Measurements from ENCODE around the gene IMPDH2. TPM values are rescaled to one million over a fixed set of nuclear protein-coding genes. Genes with fewer than 3 reads are reported as not detected.

Gene IMPDH2
- polyA plus RNA-seq, 6 donors from 2014 or later: 78.6 to 117 (median 97.6) TPM

DNA sequence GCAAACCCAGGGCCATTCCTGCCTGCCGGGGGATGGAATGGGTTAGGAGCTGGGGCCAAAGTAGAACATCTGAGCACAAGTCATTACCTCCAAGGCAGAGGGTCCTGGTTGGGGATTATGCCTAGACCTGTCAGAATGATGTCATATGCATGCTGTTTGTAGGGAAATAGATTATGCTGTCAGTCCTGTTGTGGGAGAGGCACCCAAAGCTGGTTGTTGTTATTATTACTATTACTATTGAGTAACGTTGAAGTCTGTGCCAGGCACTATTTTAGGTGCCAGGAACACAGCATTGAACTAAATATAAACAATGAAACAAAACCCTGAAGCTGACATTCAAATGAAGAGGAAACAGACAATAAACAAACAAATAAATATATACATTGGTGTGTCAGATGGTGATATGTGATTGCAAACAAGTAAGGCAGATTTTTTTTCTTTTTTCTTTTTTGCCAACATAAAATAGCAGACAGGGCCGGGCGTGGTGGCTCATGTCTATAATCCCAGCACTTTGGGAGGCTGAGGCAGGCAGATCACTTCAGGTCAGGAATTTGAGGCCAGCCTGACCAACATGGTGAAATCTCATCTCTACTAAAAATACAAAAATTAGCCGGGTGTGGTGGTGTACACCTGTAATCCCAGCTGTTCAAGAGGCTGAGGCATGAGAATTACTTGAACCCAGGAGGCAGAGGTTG is 37.2 kb downstream of the IMPDH2 start:
- no peaks in the 10 kb centered on the region for H3K36me3 Mint-ChIP-seq
- DNase-seq (no peak), ATAC-seq (ENCODE audit: low read depth in 2 of 2) (no peak)
- peak overlapping the region in 4 of 6 donors; percentile 12 to 86 (median 40) for H3K27ac Mint-ChIP-seq
- peaks cover 23 to 45% (median 38%) of the 10 kb centered on the region in 3 donors for H3K4me1 Mint-ChIP-seq
- no peaks in the 10 kb centered on the region for H3K27me3 Mint-ChIP-seq
- H3K9me3 Mint-ChIP-seq: no peaks in the 10 kb centered on the region
- peak overlapping the region; percentile 54 to 94 (median 90) for H3K4me3 Mint-ChIP-seq

DNA sequence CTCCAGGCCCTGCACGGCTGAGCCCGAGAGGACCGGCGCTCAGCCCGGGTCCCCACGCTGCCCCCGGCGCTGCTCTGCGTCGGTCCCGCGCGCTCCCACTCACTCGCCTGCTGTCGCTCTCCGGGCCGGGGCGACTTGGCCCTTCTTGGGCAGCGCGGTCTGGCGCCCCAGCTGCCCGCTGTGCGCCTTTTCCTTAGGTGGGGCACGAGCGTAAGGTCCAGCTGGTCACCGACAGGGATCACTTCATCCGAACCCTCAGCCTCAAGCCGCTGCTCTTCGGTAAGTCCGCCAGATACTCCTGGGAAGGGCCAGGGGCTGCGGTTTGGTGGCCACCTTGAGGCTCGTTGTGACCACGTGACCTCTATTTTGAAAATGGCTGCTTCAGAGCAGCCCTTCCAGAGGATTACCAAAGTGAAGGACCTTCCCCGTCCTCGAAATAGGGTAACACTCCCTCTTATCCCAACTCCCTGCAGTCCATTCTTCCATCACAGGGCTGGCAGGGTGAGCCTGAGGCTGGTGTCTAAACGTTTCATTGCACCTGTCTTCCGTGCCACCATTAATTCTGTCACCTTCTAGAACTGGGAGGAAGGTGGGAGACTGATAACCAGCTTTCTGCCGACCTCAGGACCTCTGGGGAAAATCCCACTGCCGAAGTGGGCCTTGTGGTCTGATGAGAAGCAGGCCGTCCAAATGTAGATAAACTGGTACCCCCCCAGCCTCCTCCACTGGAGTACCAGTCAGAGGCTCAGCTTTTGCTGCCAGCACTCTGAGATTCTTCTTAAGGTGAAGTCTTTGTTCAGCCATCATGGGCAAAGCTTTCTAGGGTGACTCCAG is 38.3 kb downstream of the IMPDH2 start:
- peaks cover 23 to 45% (median 38%) of the 10 kb centered on the region in 3 donors for H3K4me1 Mint-ChIP-seq
- no peaks in the 10 kb centered on the region for H3K9me3 Mint-ChIP-seq
- peak overlapping the region; percentile 89 to 94 (median 92) for H3K4me3 Mint-ChIP-seq
- H3K27ac Mint-ChIP-seq: peak overlapping the region in 4 of 6 donors; percentile 82 to 96 (median 92)
- ATAC-seq (ENCODE audit: low read depth in 2 of 2): peak in 1 of 2 donors; percentile 15
- no peak for DNase-seq
- H3K36me3 Mint-ChIP-seq: no peaks in the 10 kb centered on the region
- no peaks in the 10 kb centered on the region for H3K27me3 Mint-ChIP-seq

- no peaks in the 10 kb centered on the region for H3K27me3 Mint-ChIP-seq
- peaks cover 23 to 42% (median 38%) of the 10 kb centered on the region in 3 donors for H3K4me1 Mint-ChIP-seq
- peak; percentile 38 for DNase-seq
- H3K4me3 Mint-ChIP-seq: peak within 1 kb of the TSS; percentile 89 to 94 (median 92)
- H3K27ac Mint-ChIP-seq: peak within 1 kb of the TSS; percentile 33 to 96 (median 86)
- no peaks in the 10 kb centered on the region for H3K9me3 Mint-ChIP-seq
- no peaks in the 10 kb centered on the region for H3K36me3 Mint-ChIP-seq
- ATAC-seq (ENCODE audit: low read depth in 2 of 2): peak; percentile 67 to 77
Observed at GRCh38 chr3:48989796-48990635, 39.2 kb downstream of the IMPDH2 start, which contains the start of gene P4HTM. Gene P4HTM, plus strand, starts transcription at chr3:48990241. Its CDS starts 16 bp downstream, at chr3:48990257.

DNA sequence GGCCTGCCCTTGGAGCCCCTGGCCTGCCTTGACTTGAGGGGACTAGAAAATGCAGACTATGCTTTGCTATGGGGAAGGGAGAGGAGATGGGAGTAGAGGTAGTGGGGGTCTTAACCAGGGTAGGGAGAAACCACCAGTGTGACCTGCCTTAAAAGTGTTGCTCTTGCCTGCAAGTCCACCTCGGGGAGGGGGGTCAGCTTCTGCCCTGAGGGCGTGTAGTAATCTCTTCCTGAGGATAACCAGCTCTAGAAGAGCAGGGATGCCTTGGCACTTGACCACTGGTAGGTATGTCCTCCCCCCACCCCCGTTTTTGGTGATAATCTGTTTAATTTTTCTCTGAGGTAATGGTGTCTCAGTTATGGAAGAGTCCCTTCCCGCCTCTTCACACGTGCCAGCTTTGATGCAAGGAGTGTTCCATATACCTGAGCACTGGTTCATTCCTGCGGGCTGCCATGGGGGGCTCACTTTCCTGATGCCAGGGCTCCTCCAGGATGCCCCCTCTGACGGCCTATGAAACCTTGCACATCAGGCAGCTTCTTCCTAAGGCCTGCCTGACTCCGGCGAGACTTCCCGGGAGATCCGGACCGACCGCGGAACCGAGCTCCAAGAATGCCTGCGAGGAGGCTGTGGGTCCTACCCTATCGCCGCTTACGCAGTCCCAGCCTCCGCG is 39.9 kb downstream of the IMPDH2 start:
- Mint-ChIP-seq H3K27ac (peak overlapping the region in 5 of 6 donors; percentile 24 to 90 (median 80)), H3K36me3 (no peaks in the 10 kb centered on the region), H3K9me3 (no peaks in the 10 kb centered on the region), H3K4me1 (peaks cover 23 to 39% (median 38%) of the 10 kb centered on the region in 3 donors), H3K27me3 (no peaks in the 10 kb centered on the region), H3K4me3 (peak overlapping the region; percentile 83 to 94 (median 90))
- ATAC-seq (ENCODE audit: low read depth in 2 of 2) (no peak), DNase-seq (no peak)

DNA sequence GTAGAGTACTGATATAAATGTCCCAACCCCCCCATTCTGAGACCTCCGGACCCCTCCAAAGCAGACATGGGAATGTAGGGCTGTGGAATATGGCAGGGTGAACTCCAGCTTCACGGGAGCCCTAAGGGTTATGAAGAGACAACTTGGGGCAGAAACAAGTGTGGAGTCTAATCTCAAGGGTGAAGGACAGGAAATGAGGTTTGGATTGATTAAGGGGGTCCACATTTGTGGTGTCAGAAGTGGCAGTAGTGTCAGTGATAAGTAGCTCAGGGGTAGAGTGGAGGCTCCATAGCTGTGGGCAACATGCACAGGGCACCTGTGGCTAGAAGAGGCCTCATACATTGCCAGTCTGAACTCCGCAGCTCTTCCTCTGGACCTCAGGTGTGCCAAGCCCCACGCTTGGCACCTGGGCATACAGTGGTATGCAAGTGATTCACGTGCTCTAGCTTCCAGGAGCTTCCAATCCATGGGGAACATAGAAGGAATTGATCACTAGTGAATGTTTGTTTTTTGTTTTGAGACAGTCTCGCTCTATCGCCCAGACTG is 43.3 kb downstream of the IMPDH2 start:
- H3K36me3 Mint-ChIP-seq: peaks cover 0 to 17% of the 10 kb centered on the region in 2 donors
- no peak for DNase-seq
- no peak for ATAC-seq (ENCODE audit: low read depth in 2 of 2)
- H3K27ac Mint-ChIP-seq: peak overlapping the region in 3 of 6 donors; percentile 1 to 23 (median 6)
- peaks cover 16 to 21% (median 19%) of the 10 kb centered on the region in 3 donors for H3K4me1 Mint-ChIP-seq
- no peaks in the 10 kb centered on the region for H3K27me3 Mint-ChIP-seq
- no peak overlapping the region for H3K4me3 Mint-ChIP-seq
- H3K9me3 Mint-ChIP-seq: no peaks in the 10 kb centered on the region

- ATAC-seq (ENCODE audit: low read depth in 2 of 2) (no peak), DNase-seq (no peak)
- Mint-ChIP-seq H3K27me3 (no peaks in the 10 kb centered on the region), H3K36me3 (peaks cover under 1 to 17% of the 10 kb centered on the region in 2 donors), H3K4me1 (peaks cover 11 to 16% (median 14%) of the 10 kb centered on the region in 3 donors), H3K4me3 (no peak overlapping the region), H3K27ac (peak overlapping the region in 2 of 6 donors; percentile 49 to 78), H3K9me3 (no peaks in the 10 kb centered on the region)
Observed at GRCh38 chr3:48984663-48985062, 44.5 kb downstream of the IMPDH2 start.

DNA sequence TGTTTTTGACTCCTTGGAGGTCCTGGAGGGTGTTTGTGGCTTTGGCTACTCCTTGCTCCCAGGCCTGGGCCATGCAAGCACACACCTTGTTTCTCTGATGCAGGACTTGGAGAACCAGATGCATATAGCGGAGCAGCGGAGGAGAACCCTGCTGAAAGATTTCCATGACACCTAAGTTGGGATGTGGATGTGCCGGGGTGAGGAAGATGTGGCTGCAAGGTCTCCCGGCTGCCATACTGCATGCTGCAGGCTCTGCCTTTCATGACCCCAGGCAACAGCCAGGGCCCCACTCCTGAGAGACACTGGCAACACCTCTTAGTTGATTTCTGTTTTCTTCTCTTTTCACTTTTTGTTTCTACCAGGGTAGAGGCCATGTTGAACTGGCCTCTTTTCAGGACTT is 46.1 kb downstream of the IMPDH2 start:
- no peak for DNase-seq
- peak overlapping the region in 2 of 8 donors; percentile 30 to 39 for H3K4me3 Mint-ChIP-seq
- H3K9me3 Mint-ChIP-seq: no peaks in the 10 kb centered on the region
- peaks cover 4 to 5% (median 5%) of the 10 kb centered on the region in 3 donors for H3K4me1 Mint-ChIP-seq
- H3K27ac Mint-ChIP-seq: peak overlapping the region in 1 of 6 donors; percentile 49
- no peak for ATAC-seq (ENCODE audit: low read depth in 2 of 2)
- no peaks in the 10 kb centered on the region for H3K27me3 Mint-ChIP-seq
- H3K36me3 Mint-ChIP-seq: peaks cover 8 to 23% of the 10 kb centered on the region in 2 donors

GRCh38 chr3:48982686-48983085 is 46.5 kb downstream of the IMPDH2 start:
- Mint-ChIP-seq H3K4me3 (peak overlapping the region in 1 of 8 donors; percentile 30), H3K9me3 (no peaks in the 10 kb centered on the region), H3K4me1 (peaks cover under 1 to 2% (median 1%) of the 10 kb centered on the region in 3 donors), H3K27me3 (no peaks in the 10 kb centered on the region), H3K27ac (peak overlapping the region in 1 of 6 donors; percentile 39), H3K36me3 (peaks cover 8 to 23% of the 10 kb centered on the region in 2 donors)
- no peak for ATAC-seq (ENCODE audit: low read depth in 2 of 2)
- DNase-seq: no peak

GRCh38 chr3:48982016-48982415 is 47.2 kb downstream of the IMPDH2 start:
- DNase-seq: no peak
- Mint-ChIP-seq H3K27me3 (no peaks in the 10 kb centered on the region), H3K4me3 (no peak overlapping the region), H3K36me3 (peaks cover 8 to 23% of the 10 kb centered on the region in 2 donors), H3K4me1 (no peaks in the 10 kb centered on the region), H3K27ac (no peak overlapping the region), H3K9me3 (no peaks in the 10 kb centered on the region)
- ATAC-seq (ENCODE audit: low read depth in 2 of 2): no peak

- Mint-ChIP-seq H3K9me3 (no peaks in the 10 kb centered on the region), H3K4me1 (no peaks in the 10 kb centered on the region), H3K4me3 (no peak overlapping the region), H3K36me3 (peaks cover 8 to 23% of the 10 kb centered on the region in 2 donors), H3K27ac (no peak overlapping the region), H3K27me3 (no peaks in the 10 kb centered on the region)
- no peak for ATAC-seq (ENCODE audit: low read depth in 2 of 2)
- DNase-seq: no peak
Observed at GRCh38 chr3:48980295-48980694, 48.9 kb downstream of the IMPDH2 start.

DNA sequence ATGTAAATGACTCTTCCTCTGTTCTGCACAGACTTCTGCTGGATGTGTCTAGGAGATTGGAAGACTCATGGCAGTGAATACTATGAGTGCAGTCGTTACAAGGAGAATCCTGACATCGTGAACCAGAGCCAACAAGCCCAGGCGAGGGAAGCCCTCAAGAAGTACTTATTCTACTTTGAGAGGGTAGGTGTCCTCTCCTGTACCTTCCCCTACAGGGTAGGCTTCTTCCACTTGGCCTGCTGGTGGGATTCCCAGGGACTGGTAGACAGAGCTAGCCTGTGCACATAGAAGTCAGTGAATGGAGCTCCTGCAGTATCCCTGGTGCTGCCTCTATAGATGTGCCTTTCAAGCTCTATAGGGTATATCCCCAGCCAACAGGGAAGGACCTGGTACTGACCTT is 49.7 kb downstream of the IMPDH2 start:
- DNase-seq (no peak), ATAC-seq (ENCODE audit: low read depth in 2 of 2) (no peak)
- Mint-ChIP-seq H3K27ac (peak overlapping the region in 2 of 6 donors; percentile 26 to 80), H3K9me3 (no peaks in the 10 kb centered on the region), H3K27me3 (no peaks in the 10 kb centered on the region), H3K36me3 (peaks cover 8 to 23% of the 10 kb centered on the region in 2 donors), H3K4me1 (no peaks in the 10 kb centered on the region), H3K4me3 (no peak overlapping the region)
